Measurements from ENCODE around the gene EPHB1. TPM values are rescaled to one million over a fixed set of nuclear protein-coding genes. Genes with fewer than 3 reads are reported as not detected.

The EPHB1 gene
- polyA plus RNA-seq, 1 of the 3 experiments (the other 2 are of a cell fraction): 1.2 TPM

GRCh38 chr3:134949150-134949549 is 154.1 kb downstream of the EPHB1 start:
- Histone ChIP-seq H3K27me3 (ENCODE audit: insufficient read depth) (no peaks in the 10 kb centered on the region), H3K36me3 (replicated peaks in 1 of 2; ENCODE audit: control insufficient read depth in 1 of 2, insufficient read depth in 2 of 2, low read length in 1 of 2) (peaks cover 0 to 4% of the 10 kb centered on the region in 2 experiments), H4K20me1 (ENCODE audit: insufficient read depth) (no peaks in the 10 kb centered on the region), H3K4me1 (ENCODE audit: control insufficient read depth in 1 of 2, insufficient read depth in 2 of 2, low read depth in 1 of 2, low read length in 1 of 2) (no peaks in the 10 kb centered on the region), H3K4me2 (no peak overlapping the region), H3K9ac (no peak overlapping the region), H3F3A (replicated peaks; ENCODE audit: insufficient read depth) (no peaks in the 10 kb centered on the region), H3K79me2 (ENCODE audit: insufficient read depth) (no peaks in the 10 kb centered on the region), H3K4me3 (ENCODE audit: low read depth in 2 of 2, low read length in 1 of 2) (no peak overlapping the region), H3K27ac (ENCODE audit: low read depth in 2 of 2, low read length in 1 of 2) (no peak overlapping the region), H3K9me3 (no peaks in the 10 kb centered on the region), H3K9me2 (0 out of 2 replicates have a peak, but pooled peaks cover 3% of the 10 kb centered on the region), H2AFZ (ENCODE audit: low read depth) (no peak overlapping the region)
- TF ChIP-seq CTCF (IDR thresholded peaks at IDR 0.05): no peak
- no peak for TF ChIP-seq PBX3 (IDR thresholded peaks at IDR 0.05)
- TF ChIP-seq FOSL2 (IDR thresholded peaks at IDR 0.05; ENCODE audit: borderline replicate concordance, low read depth): no peak
- TF ChIP-seq RCOR1 (IDR thresholded peaks at IDR 0.05; ENCODE audit: low read length): no peak
- TF ChIP-seq SMC3 (IDR thresholded peaks at IDR 0.05; ENCODE audit: low read depth, low read length): no peak
- no peak for TF ChIP-seq YY1 (IDR thresholded peaks at IDR 0.05; ENCODE audit: low read depth)
- TF ChIP-seq USF2 (IDR thresholded peaks at IDR 0.05; ENCODE audit: borderline replicate concordance, low read depth, low read length): no peak
- TF ChIP-seq NRF1 (IDR thresholded peaks at IDR 0.05; ENCODE audit: low read depth, low read length): no peak
- no peak for TF ChIP-seq ELF1 (IDR thresholded peaks at IDR 0.05)
- TF ChIP-seq TAF1 (IDR thresholded peaks at IDR 0.05; ENCODE audit: borderline replicate concordance, low read depth, low read length): no peak
- no peak for TF ChIP-seq GABPA (IDR thresholded peaks at IDR 0.05; ENCODE audit: low read depth)
- no peak for TF ChIP-seq POLR2AphosphoS5 (IDR thresholded peaks at IDR 0.05; ENCODE audit: low read depth, low read length)
- no peak for TF ChIP-seq MAX (IDR thresholded peaks at IDR 0.05; ENCODE audit: low read depth)
- TF ChIP-seq TCF12 (IDR thresholded peaks at IDR 0.05): no peak
- TF ChIP-seq ZBTB33 (IDR thresholded peaks at IDR 0.05; ENCODE audit: borderline replicate concordance, low read depth): no peak
- TF ChIP-seq CHD2 (IDR thresholded peaks at IDR 0.05; ENCODE audit: low read length, partially characterized antibody): no peak
- TF ChIP-seq MXI1 (IDR thresholded peaks at IDR 0.05; ENCODE audit: low read depth, low read length): no peak
- WGBS (ENCODE audit: low lambda C conversion rate): 49% methylated on average over 2 of the region's 2 CpGs
- ChIA-PET POLR2A (no interaction called here), CTCF (interaction anchor here (1.1 to 1.6 kb wide), 3 partner anchors 11 to 155 kb away, joined by 3 to 5 read pairs (median 4); no protein-coding TSS in a partner anchor)
- DNase-seq: no peak
